GM12873 (cell line): Measurements from ENCODE around the gene ZNF462.

Source experiments
- CTCF ChIP-seq: IDR thresholded peaks from 2 replicates; pipeline ENCODE4 v1.5.1; 2012; ENCODE audit warnings: low read depth, mild to moderate bottlenecking, moderate library complexity, low read length, control low read depth; ENCODE audit not compliant: insufficient read depth; ENCODE audit errors: missing control alignments

Gene ZNF462

GRCh38 chr9:106964822-106965525 is 102.0 kb downstream of the ZNF462 start:
- no peak for TF ChIP-seq CTCF

- no peak for TF ChIP-seq CTCF
Measured at GRCh38 chr9:106966481-106966880, 103.5 kb downstream of the ZNF462 start.

- TF ChIP-seq CTCF = no peak
Measured at GRCh38 chr9:106969696-106970095, 106.7 kb downstream of the ZNF462 start.

- TF ChIP-seq CTCF = no peak
Measured at GRCh38 chr9:106970219-106970975, 107.4 kb downstream of the ZNF462 start.

- TF ChIP-seq CTCF = no peak
Measured at GRCh38 chr9:106970976-106971457, 108.1 kb downstream of the ZNF462 start.

- TF ChIP-seq CTCF = no peak
Measured at GRCh38 chr9:106972082-106972481, 109.1 kb downstream of the ZNF462 start.

- TF ChIP-seq CTCF = no peak
Measured at GRCh38 chr9:106974341-106974740, 111.4 kb downstream of the ZNF462 start.
